Skeletal muscle tissue (tissue), 4 donors: ENCODE results near the gene NTSR1. TPM values are rescaled to one million over a fixed set of nuclear protein-coding genes. Genes with fewer than 3 reads are reported as not detected.

Source experiments
- H3K27ac ChIP-seq: one replicate; pipeline ENCODE4 v1.7.0; 2013; ENCODE audit warnings: mild to moderate bottlenecking, low read depth, low read length, inconsistent platforms
- H3K27me3 ChIP-seq, 3 donors: one replicate each; pipeline ENCODE4 v1.7.0; 2013; ENCODE audit warnings: low read length in 3 of 3; ENCODE audit not compliant: control insufficient read depth in 3 of 3, insufficient read depth in 3 of 3
- H3K36me3 ChIP-seq, 3 donors: one replicate each; pipeline ENCODE4 v1.7.0; 2013; ENCODE audit warnings: low read length in 3 of 3; ENCODE audit not compliant: control insufficient read depth in 3 of 3, insufficient read depth in 3 of 3
- H3K4me1 ChIP-seq, 3 donors: one replicate each; pipeline ENCODE4 v1.7.0; 2013; ENCODE audit warnings: low read length in 3 of 3, mild to moderate bottlenecking in 3 of 3; ENCODE audit not compliant: control insufficient read depth in 3 of 3, insufficient read depth in 3 of 3
- H3K4me3 ChIP-seq, 3 donors: one replicate each; pipeline ENCODE4 v1.7.0; 2013; ENCODE audit warnings: low read length in 3 of 3
- H3K9ac ChIP-seq, 3 donors: one replicate each; pipeline ENCODE4 v1.7.0; 2013; ENCODE audit warnings: low read length in 3 of 3, mild to moderate bottlenecking in 3 of 3, moderate library complexity in 2 of 3, low read depth in 1 of 3
- H3K9me3 ChIP-seq, 3 donors: one replicate each; pipeline ENCODE4 v1.7.0; 2013; ENCODE audit warnings: low read length in 3 of 3; ENCODE audit not compliant: control insufficient read depth in 3 of 3
- total RNA-seq: library from RNA; depleted of rRNA; stranded (reverse); fragments of >200 nt; gene quantifications from one replicate; pipeline ENCODE4 v1.2.3, GENCODE V29; 2014
- donor health status: Osteomylitis.

The NTSR1 gene
- total RNA-seq, 1 donor from 2014 or later = under 0.01 TPM

- Histone ChIP-seq H3K36me3 (no peaks in the 10 kb centered on the region), H3K27me3 (peaks cover 49 to 77% (median 67%) of the 10 kb centered on the region in 3 donors), H3K27ac (no peak overlapping the region), H3K4me1 (peaks cover 4 to 14% (median 8%) of the 10 kb centered on the region in 3 donors), H3K9me3 (no peaks in the 10 kb centered on the region), H3K4me3 (no peak overlapping the region), H3K9ac (no peak overlapping the region)
These were observed 62.9 kb downstream of the NTSR1 start for GRCh38 chr20:62771396-62772102.

GRCh38 chr20:62772103-62772611 lies 63.5 kb downstream of the NTSR1 start:
- no peak overlapping the region for H3K4me3 ChIP-seq
- H3K9ac ChIP-seq = no peak overlapping the region
- no peaks in the 10 kb centered on the region for H3K36me3 ChIP-seq
- H3K27me3 ChIP-seq = peaks cover 43 to 74% (median 61%) of the 10 kb centered on the region in 3 donors
- peaks cover 6 to 19% (median 12%) of the 10 kb centered on the region in 3 donors for H3K4me1 ChIP-seq
- H3K27ac ChIP-seq = no peak overlapping the region
- no peaks in the 10 kb centered on the region for H3K9me3 ChIP-seq

DNA sequence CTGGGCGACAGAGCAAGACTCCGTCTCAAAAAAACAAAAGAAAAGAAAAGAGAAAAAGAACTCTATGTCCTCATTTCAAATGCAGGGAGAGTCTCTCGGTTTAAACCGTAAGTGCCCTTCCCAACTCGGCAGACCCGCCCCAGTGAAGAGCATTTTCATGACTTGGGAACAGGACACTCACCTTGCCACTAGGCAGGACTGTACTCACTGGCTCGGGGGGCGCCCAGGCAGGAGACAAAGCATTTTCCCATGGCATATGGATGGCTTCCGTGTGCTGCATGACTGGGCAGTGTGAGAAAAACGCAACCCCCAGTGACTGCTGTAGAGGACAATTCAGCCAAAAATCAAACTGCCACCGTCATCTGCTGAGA lies 64.0 kb downstream of the NTSR1 start:
- peaks cover 43 to 74% (median 61%) of the 10 kb centered on the region in 3 donors for H3K27me3 ChIP-seq
- H3K9ac ChIP-seq = no peak overlapping the region
- no peaks in the 10 kb centered on the region for H3K9me3 ChIP-seq
- no peak overlapping the region for H3K27ac ChIP-seq
- no peaks in the 10 kb centered on the region for H3K36me3 ChIP-seq
- H3K4me3 ChIP-seq = no peak overlapping the region
- H3K4me1 ChIP-seq = peaks cover 6 to 23% (median 16%) of the 10 kb centered on the region in 3 donors

- Histone ChIP-seq H3K4me1 (peaks cover 6 to 25% (median 16%) of the 10 kb centered on the region in 3 donors), H3K9ac (no peak overlapping the region), H3K27me3 (peaks cover 40 to 75% (median 65%) of the 10 kb centered on the region in 3 donors), H3K9me3 (no peaks in the 10 kb centered on the region), H3K27ac (no peak overlapping the region), H3K4me3 (no peak overlapping the region), H3K36me3 (no peaks in the 10 kb centered on the region)
These were observed 64.6 kb downstream of the NTSR1 start for GRCh38 chr20:62772990-62773844.

- Histone ChIP-seq H3K36me3 (no peaks in the 10 kb centered on the region), H3K27ac (no peak overlapping the region), H3K9ac (no peak overlapping the region), H3K4me3 (no peak overlapping the region), H3K4me1 (peaks cover 6 to 25% (median 16%) of the 10 kb centered on the region in 3 donors), H3K9me3 (no peaks in the 10 kb centered on the region), H3K27me3 (peaks cover 34 to 70% (median 68%) of the 10 kb centered on the region in 3 donors)
These were observed 65.4 kb downstream of the NTSR1 start for GRCh38 chr20:62773845-62774714.

- Histone ChIP-seq H3K9me3 (no peaks in the 10 kb centered on the region), H3K36me3 (no peaks in the 10 kb centered on the region), H3K27me3 (peaks cover 32 to 69% (median 61%) of the 10 kb centered on the region in 3 donors), H3K9ac (no peak overlapping the region), H3K4me1 (peaks cover 6 to 25% (median 16%) of the 10 kb centered on the region in 3 donors), H3K4me3 (no peak overlapping the region), H3K27ac (no peak overlapping the region)
These were observed 66.1 kb downstream of the NTSR1 start for GRCh38 chr20:62774762-62775161.

DNA sequence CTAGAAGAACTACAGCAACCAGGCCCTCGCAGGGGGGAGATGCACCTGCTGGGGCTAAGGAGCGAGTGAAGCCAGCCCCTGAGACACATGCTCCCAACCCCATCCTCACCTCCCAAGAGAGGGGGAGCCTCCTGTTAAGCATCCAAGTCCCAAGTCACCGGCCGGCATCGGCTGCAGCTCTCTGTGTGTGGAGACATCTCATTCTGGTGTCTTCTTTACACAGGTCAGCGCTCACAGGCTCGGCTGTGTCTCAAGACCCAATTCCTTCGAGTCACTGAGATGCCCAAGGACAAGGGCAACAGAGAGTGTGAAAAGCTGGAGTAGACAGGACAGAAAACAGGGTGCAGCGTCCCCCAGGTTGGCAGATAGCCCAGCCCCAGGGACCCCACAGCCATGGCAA lies 66.6 kb downstream of the NTSR1 start:
- Histone ChIP-seq H3K36me3 (no peaks in the 10 kb centered on the region), H3K27me3 (peaks cover 32 to 69% (median 58%) of the 10 kb centered on the region in 3 donors), H3K9ac (no peak overlapping the region), H3K9me3 (no peaks in the 10 kb centered on the region), H3K4me3 (no peak overlapping the region), H3K4me1 (peaks cover 6 to 25% (median 16%) of the 10 kb centered on the region in 3 donors), H3K27ac (no peak overlapping the region)

- H3K4me1 ChIP-seq = peaks cover 6 to 25% (median 16%) of the 10 kb centered on the region in 3 donors
- H3K27ac ChIP-seq = no peak overlapping the region
- no peaks in the 10 kb centered on the region for H3K36me3 ChIP-seq
- H3K27me3 ChIP-seq = peaks cover 26 to 66% (median 52%) of the 10 kb centered on the region in 3 donors
- H3K4me3 ChIP-seq = peak overlapping the region in 1 of 3 donors; percentile 36
- H3K9ac ChIP-seq = no peak overlapping the region
- H3K9me3 ChIP-seq = no peaks in the 10 kb centered on the region
These were observed 67.5 kb downstream of the NTSR1 start for GRCh38 chr20:62776035-62776691.
